HepG2 (cell line): ENCODE data around the gene IKZF3. TPM values are rescaled to one million over a fixed set of nuclear protein-coding genes. Genes with fewer than 3 reads are reported as not detected.

Experiments used
- DNMT3B ChIP-seq: conservative IDR thresholded peaks from 2 replicates; pipeline ENCODE4 v1.6.1; 2016; ENCODE audit warnings: missing biosample characterization, control low read depth
- FOXJ3 ChIP-seq: sonication (generic); formaldehyde crosslinking; IDR thresholded peaks from 2 replicates; pipeline ENCODE4 v1.4.0; 2020; ENCODE audit warnings: missing genetic modification reagents, mild to moderate bottlenecking, borderline replicate concordance
- GABPB1 ChIP-seq: IDR thresholded peaks from 2 replicates; pipeline ENCODE4 v1.6.1; 2016; ENCODE audit warnings: mild to moderate bottlenecking, missing genetic modification reagents, moderate library complexity, missing compliant biosample characterization
- NCOR1 ChIP-seq: fragments of 200-600 bp; sonication (generic); IDR thresholded peaks from 2 replicates; pipeline ENCODE4 v1.7.0; 2017; ENCODE audit warnings: antibody characterized with exemption, low read length, borderline replicate concordance
- NFATC3 ChIP-seq: sonication (generic); formaldehyde crosslinking; IDR thresholded peaks from 2 replicates; pipeline ENCODE4 v1.5.1; 2020; ENCODE audit warnings: mild to moderate bottlenecking, missing genetic modification reagents
- NR2F1 ChIP-seq, 2 experiments: fragments of 450-650 bp in 1 of 2; formaldehyde crosslinking in 1 of 2; IDR thresholded peaks; 2 replicates each; pipeline versions ENCODE4 v1.5.0 to v1.6.1; 2016 to 2020; ENCODE audit warnings: mild to moderate bottlenecking in 1 of 2, missing compliant biosample characterization in 1 of 2, missing genetic modification reagents in 1 of 2, moderate library complexity in 1 of 2
- POLR2AphosphoS2 ChIP-seq: IDR thresholded peaks from 2 replicates; pipeline ENCODE4 v1.6.1; 2011; ENCODE audit warnings: low read depth, low read length, improper control_type of control experiment
- RBM39 ChIP-seq: fragments of 200-400 bp; formaldehyde crosslinking; IDR thresholded peaks from one replicate; pipeline ENCODE4 v1.6.1; 2018; ENCODE audit warnings: antibody characterized with exemption, mild to moderate bottlenecking, low read depth, low read length; ENCODE audit not compliant: poor library complexity, severe bottlenecking
- SMAD1 ChIP-seq: sonication (generic); formaldehyde crosslinking; IDR thresholded peaks from 2 replicates; pipeline ENCODE4 v1.4.0; 2020; ENCODE audit warnings: missing genetic modification reagents, low read depth, mild to moderate bottlenecking, borderline replicate concordance
- SNAI1 ChIP-seq: sonication (generic); formaldehyde crosslinking; IDR thresholded peaks from 2 replicates; pipeline ENCODE4 v1.5.0; 2020; ENCODE audit warnings: mild to moderate bottlenecking, missing genetic modification reagents, borderline replicate concordance
- TBP ChIP-seq: sonication (generic); formaldehyde crosslinking; IDR thresholded peaks from 2 replicates; pipeline ENCODE4 v1.5.0; 2020; ENCODE audit warnings: missing genetic modification reagents
- TBX2 ChIP-seq: sonication (generic); formaldehyde crosslinking; IDR thresholded peaks from 2 replicates; pipeline ENCODE4 v1.5.0; 2020; ENCODE audit warnings: missing genetic modification reagents, mild to moderate bottlenecking, borderline replicate concordance
- THYN1 ChIP-seq: sonication (generic); formaldehyde crosslinking; IDR thresholded peaks from 2 replicates; pipeline ENCODE4 v1.8.1; 2023; ENCODE audit warnings: low read depth, mild to moderate bottlenecking, moderate library complexity, missing genetic modification reagents, borderline replicate concordance
- ZBTB8A ChIP-seq: sonication (generic); formaldehyde crosslinking; IDR thresholded peaks from 2 replicates; pipeline ENCODE4 v1.4.0; 2020; ENCODE audit warnings: mild to moderate bottlenecking, low read depth, missing genetic modification reagents, borderline replicate concordance
- ZMAT3 ChIP-seq: sonication (generic); formaldehyde crosslinking; conservative IDR thresholded peaks from 2 replicates; pipeline ENCODE4 v1.7.0; 2021; ENCODE audit warnings: missing genetic modification reagents
- ZNF180 ChIP-seq: sonication (generic); formaldehyde crosslinking; IDR thresholded peaks from 2 replicates; pipeline ENCODE4 v1.4.0; 2020; ENCODE audit warnings: low read depth, missing genetic modification reagents, borderline replicate concordance
- ZNF3 ChIP-seq: IDR thresholded peaks from 2 replicates; pipeline ENCODE4 v1.7.0; 2017; ENCODE audit warnings: inconsistent platforms
- ZNF547 ChIP-seq: sonication (generic); formaldehyde crosslinking; IDR thresholded peaks from 2 replicates; pipeline ENCODE4 v1.5.1; 2020; ENCODE audit warnings: mild to moderate bottlenecking, missing genetic modification reagents
- ZNF569 ChIP-seq: sonication (generic); formaldehyde crosslinking; IDR thresholded peaks from 2 replicates; pipeline ENCODE4 v1.5.0; 2020; ENCODE audit warnings: mild to moderate bottlenecking, missing genetic modification reagents, moderate library complexity, borderline replicate concordance
- ZNF615 ChIP-seq: sonication (generic); formaldehyde crosslinking; IDR thresholded peaks from 2 replicates; pipeline ENCODE4 v1.5.0; 2020; ENCODE audit warnings: mild to moderate bottlenecking, missing genetic modification reagents, borderline replicate concordance
- ZNF629 ChIP-seq: sonication (generic); formaldehyde crosslinking; conservative IDR thresholded peaks from 2 replicates; pipeline ENCODE4 v1.5.0; 2020; ENCODE audit warnings: missing genetic modification reagents
- ZNF761 ChIP-seq: sonication (generic); formaldehyde crosslinking; conservative IDR thresholded peaks from 2 replicates; pipeline ENCODE4 v1.4.0; 2020; ENCODE audit warnings: mild to moderate bottlenecking, missing genetic modification reagents
- ZSCAN25 ChIP-seq: sonication (generic); formaldehyde crosslinking; IDR thresholded peaks from 2 replicates; pipeline ENCODE4 v1.8.0; 2022; ENCODE audit warnings: mild to moderate bottlenecking, missing genetic modification reagents
- polyA plus RNA-seq, 8 experiments: library from polyadenylated mRNA; depleted of rRNA in 3 of 8; stranded (reverse) in 7 of 8; unstranded in 1 of 8; fragments of >200 nt; fragmentation: Illumina TruSeq in 4 of 8; extraction: Trizol in 4 of 8; gene quantifications; 2 replicates each; pipeline versions ENCODE4 v1.2.1 to v1.2.3, GENCODE V29; 2011 to 2016; ENCODE audit warnings: low read depth in 4 of 8, missing spikeins in 1 of 8, mixed read lengths in 1 of 8; ENCODE audit not compliant: insufficient read depth in 1 of 8
- total RNA-seq, 5 experiments: library from RNA; depleted of rRNA; stranded (reverse); fragments of >200 nt; fragmentation: Illumina TruSeq; extraction: Trizol; gene quantifications; 2 replicates each; pipeline ENCODE4 v1.2.3, GENCODE V29; 2016; ENCODE audit warnings: low read depth in 1 of 5
- TF ChIP-seq, protein P1 (sequence below): sonication (generic); formaldehyde crosslinking; IDR thresholded peaks from 2 replicates; pipeline ENCODE4 v1.4.0; 2020; ENCODE audit warnings: missing genetic modification reagents
- TF ChIP-seq, protein P2 (sequence below): IDR thresholded peaks from 2 replicates; pipeline ENCODE4 v1.6.1; 2016; ENCODE audit warnings: low read depth
- TF ChIP-seq, protein P3 (sequence below): sonication (generic); formaldehyde crosslinking; IDR thresholded peaks from 2 replicates; pipeline ENCODE4 v1.9.0; 2021; ENCODE audit warnings: missing genetic modification reagents, borderline replicate concordance

Gene IKZF3
- total and polyA plus RNA-seq, 2 of the 13 experiments (the other 11 are each of a cell fraction or from before 2014, with no cell fraction given), result not detected

- TF ChIP-seq ZBTB8A (CRISPR knock-in tag) (no peak), FOXJ3 (CRISPR knock-in tag) (peak; percentile 56; the same call in 1 of the 2 replicates), POLR2AphosphoS2 (no peak), ZNF761 (no peak), ZNF569 (no peak), GABPB1 (CRISPR knock-in tag) (peak; percentile 82), ZNF180 (CRISPR knock-in tag) (no peak), ZNF547 (CRISPR knock-in tag) (peak; percentile 53; the same call in 1 of the 2 replicates), ZNF629 (CRISPR knock-in tag) (no peak), NFATC3 (CRISPR knock-in tag) (peak; percentile 32; the same call in 1 of the 2 replicates), NR2F1 (CRISPR knock-in tag; IDR thresholded peaks at IDR 0.05) (peak; percentile 49 to 54; a peak in 3 of 4 replicates), ZSCAN25 (CRISPR knock-in tag) (peak; percentile 63; the same call in 1 of the 2 replicates), ZNF615 (CRISPR knock-in tag) (no peak), ZMAT3 (0 out of 2 replicates have a peak, but pooled peaks have one; percentile 89), TBX2 (CRISPR knock-in tag) (peak; percentile 98), RBM39 (peak; percentile 34), DNMT3B (CRISPR knock-in tag) (no peak), SMAD1 (CRISPR knock-in tag) (no peak), ZNF3 (CRISPR knock-in tag) (no peak), SNAI1 (CRISPR knock-in tag) (peak; percentile 76; the same call in 1 of the 2 replicates), THYN1 (no peak), TBP (CRISPR knock-in tag) (peak; percentile 39; the same call in 1 of the 2 replicates), NCOR1 (peak; percentile 85)
- TF ChIP-seq, protein P1, sequence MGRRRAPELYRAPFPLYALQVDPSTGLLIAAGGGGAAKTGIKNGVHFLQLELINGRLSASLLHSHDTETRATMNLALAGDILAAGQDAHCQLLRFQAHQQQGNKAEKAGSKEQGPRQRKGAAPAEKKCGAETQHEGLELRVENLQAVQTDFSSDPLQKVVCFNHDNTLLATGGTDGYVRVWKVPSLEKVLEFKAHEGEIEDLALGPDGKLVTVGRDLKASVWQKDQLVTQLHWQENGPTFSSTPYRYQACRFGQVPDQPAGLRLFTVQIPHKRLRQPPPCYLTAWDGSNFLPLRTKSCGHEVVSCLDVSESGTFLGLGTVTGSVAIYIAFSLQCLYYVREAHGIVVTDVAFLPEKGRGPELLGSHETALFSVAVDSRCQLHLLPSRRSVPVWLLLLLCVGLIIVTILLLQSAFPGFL (CRISPR knock-in tag), result no peak
- TF ChIP-seq, protein P2, sequence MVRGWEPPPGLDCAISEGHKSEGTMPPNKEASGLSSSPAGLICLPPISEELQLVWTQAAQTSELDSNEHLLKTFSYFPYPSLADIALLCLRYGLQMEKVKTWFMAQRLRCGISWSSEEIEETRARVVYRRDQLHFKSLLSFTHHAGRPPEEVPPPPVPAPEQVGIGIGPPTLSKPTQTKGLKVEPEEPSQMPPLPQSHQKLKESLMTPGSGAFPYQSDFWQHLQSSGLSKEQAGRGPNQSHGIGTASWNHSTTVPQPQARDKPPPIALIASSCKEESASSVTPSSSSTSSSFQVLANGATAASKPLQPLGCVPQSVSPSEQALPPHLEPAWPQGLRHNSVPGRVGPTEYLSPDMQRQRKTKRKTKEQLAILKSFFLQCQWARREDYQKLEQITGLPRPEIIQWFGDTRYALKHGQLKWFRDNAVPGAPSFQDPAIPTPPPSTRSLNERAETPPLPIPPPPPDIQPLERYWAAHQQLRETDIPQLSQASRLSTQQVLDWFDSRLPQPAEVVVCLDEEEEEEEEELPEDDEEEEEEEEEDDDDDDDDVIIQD, result no peak
- TF ChIP-seq, protein P3, sequence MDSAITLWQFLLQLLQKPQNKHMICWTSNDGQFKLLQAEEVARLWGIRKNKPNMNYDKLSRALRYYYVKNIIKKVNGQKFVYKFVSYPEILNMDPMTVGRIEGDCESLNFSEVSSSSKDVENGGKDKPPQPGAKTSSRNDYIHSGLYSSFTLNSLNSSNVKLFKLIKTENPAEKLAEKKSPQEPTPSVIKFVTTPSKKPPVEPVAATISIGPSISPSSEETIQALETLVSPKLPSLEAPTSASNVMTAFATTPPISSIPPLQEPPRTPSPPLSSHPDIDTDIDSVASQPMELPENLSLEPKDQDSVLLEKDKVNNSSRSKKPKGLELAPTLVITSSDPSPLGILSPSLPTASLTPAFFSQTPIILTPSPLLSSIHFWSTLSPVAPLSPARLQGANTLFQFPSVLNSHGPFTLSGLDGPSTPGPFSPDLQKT (CRISPR knock-in tag), result no peak
Measured at GRCh38 chr17:39738983-39739884, 124.9 kb downstream of the IKZF3 start (continued).
